ENCODE data around the gene POU2F1.

GRCh38 chr1:167248707-167249642 lies 28.3 kb downstream of the POU2F1 start:
- TF ChIP-seq EZH2 (IDR thresholded peaks at IDR 0.05) (no peak), POLR2AphosphoS5 (IDR thresholded peaks at IDR 0.05; ENCODE audit: borderline replicate concordance, low read depth, low read length) (no peak), FOXP2 (optimal IDR thresholded peaks at IDR 0.05; ENCODE audit: control extremely low read depth, extremely low read length, insufficient read depth) (no peak)

All from SK-N-MC (cell line).